GM21447 (cell line): ENCODE measurements around the gene IRGQ.

Experiments
- ATAC-seq: cut with Tn5 transposase; IDR thresholded peaks from one replicate; pipeline ENCODE4 v1.9.1; 2021; ENCODE audit not compliant: unreplicated experiment

The IRGQ gene

GRCh38 chr19:43545276-43545675 lies 50.7 kb downstream of the IRGQ start:
- no peak for ATAC-seq

GRCh38 chr19:43544077-43544476 lies 51.9 kb downstream of the IRGQ start:
- no peak for ATAC-seq

DNA sequence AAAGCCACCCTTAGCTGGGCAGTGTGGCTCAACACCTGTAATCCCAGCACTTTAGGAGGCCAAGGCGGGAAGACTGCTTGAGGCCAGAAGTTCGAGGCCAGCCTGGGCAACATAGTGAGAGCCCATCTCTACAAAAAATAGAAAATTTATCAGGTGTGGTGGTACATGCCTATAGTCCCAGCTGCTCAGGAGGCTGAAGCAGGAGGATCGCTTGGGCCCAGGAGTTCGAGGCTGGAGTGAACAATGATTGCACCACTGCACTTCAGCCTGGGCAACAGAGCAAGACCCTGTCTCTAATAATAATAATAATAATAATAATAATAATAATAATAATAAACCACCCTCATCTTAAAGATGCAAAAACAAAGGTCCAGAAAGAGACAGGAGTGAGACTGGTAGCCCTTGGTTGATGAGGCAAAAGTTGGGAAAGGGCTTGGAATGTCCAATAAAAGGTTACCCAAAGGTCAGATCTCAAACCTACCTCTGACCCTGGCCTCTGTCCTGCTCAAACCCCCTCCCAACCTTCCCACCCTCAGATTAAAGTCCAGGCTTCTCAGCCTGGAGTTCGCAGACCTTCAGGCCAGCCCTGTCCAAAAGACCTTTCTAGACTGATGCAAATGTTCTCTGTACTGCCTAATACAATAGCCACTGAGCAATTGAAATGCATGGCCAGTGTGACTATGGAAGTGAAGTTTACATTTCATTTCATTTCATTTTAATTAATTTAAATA lies 53.8 kb downstream of the IRGQ start:
- ATAC-seq = no peak

- no peak for ATAC-seq
Measured at GRCh38 chr19:43540381-43540780, 55.6 kb downstream of the IRGQ start.

DNA sequence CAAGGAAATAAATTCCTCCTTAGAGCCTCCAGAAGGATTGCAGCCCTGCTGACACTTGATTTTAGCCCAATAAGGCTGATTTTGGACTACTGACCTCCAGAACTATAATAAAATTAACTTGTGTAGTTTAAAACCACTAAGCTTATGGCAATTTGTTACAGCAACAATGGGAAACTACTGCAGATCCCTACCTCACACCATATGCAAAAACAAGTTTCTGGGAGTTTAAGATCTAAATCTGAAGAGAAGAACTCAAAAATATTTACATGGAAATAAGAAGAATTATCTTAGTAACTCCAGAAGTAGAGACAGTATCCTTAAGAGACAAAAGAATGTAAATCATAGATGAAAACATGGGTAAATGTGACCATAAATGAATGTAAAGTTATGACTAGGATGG lies 57.0 kb downstream of the IRGQ start:
- no peak for ATAC-seq

GRCh38 chr19:43534816-43535761 lies 60.8 kb downstream of the IRGQ start:
- ATAC-seq = no peak
